SK-N-SH treated with all-trans-retinoic acid at 6 μM for 48 hours (cell line): ENCODE results near the gene TBC1D7.
A peak's percentile ranks its signal among the peaks of the same experiment; 100 is the strongest.

ENCODE experiments used
- ATAC-seq: fragments of 200-7000 bp; cut with Tn5 transposase; 3 replicates; pipeline ENCODE4 v1.9.1; 2020; ENCODE audit warnings: mild to moderate bottlenecking, moderate library complexity
- BACH2 ChIP-seq: fragments of 250-450 bp; sonication (Bioruptor Pico); IDR thresholded peaks from 2 replicates; pipeline ENCODE4 v1.9.0; 2021; ENCODE audit warnings: mild to moderate bottlenecking, borderline replicate concordance
- CREB5 ChIP-seq: fragments of 250-450 bp; sonication (Bioruptor Pico); IDR thresholded peaks from 2 replicates; pipeline ENCODE4 v1.5.1; 2020; ENCODE audit warnings: low read depth, mild to moderate bottlenecking, moderate library complexity
- CSDC2 ChIP-seq: fragments of 250-450 bp; sonication (Bioruptor Pico); IDR thresholded peaks from 2 replicates; pipeline ENCODE4 v1.5.0; 2020; ENCODE audit warnings: mild to moderate bottlenecking, moderate library complexity
- CSRNP3 ChIP-seq: fragments of 250-450 bp; sonication (Bioruptor Pico); IDR thresholded peaks from 2 replicates; pipeline ENCODE4 v1.5.1; 2021; ENCODE audit warnings: mild to moderate bottlenecking, moderate library complexity
- ESRRG ChIP-seq: fragments of 250-450 bp; sonication (Bioruptor Pico); IDR thresholded peaks from 2 replicates; pipeline ENCODE4 v1.6.1; 2021; ENCODE audit warnings: mild to moderate bottlenecking
- ISL1 ChIP-seq: fragments of 250-450 bp; sonication (Bioruptor Pico); IDR thresholded peaks from 2 replicates; pipeline ENCODE4 v2.1.2; 2022; ENCODE audit warnings: mild to moderate bottlenecking, moderate library complexity
- OSR1 ChIP-seq: fragments of 250-450 bp; sonication (Bioruptor Pico); IDR thresholded peaks from 2 replicates; pipeline ENCODE4 v1.8.0; 2022; ENCODE audit warnings: moderate library complexity, mild to moderate bottlenecking, inconsistent platforms
- PATZ1 ChIP-seq: fragments of 250-450 bp; sonication (Bioruptor Pico); IDR thresholded peaks from 2 replicates; pipeline ENCODE4 v1.8.0; 2020; ENCODE audit warnings: mild to moderate bottlenecking, moderate library complexity, borderline replicate concordance
- POU6F1 ChIP-seq: fragments of 250-450 bp; sonication (Bioruptor Pico); IDR thresholded peaks from 2 replicates; pipeline ENCODE4 v1.8.0; 2021; ENCODE audit warnings: low read depth, mild to moderate bottlenecking, moderate library complexity, borderline replicate concordance
- SNAI2 ChIP-seq: fragments of 250-450 bp; sonication (Bioruptor Pico); IDR thresholded peaks from 2 replicates; pipeline ENCODE4 v1.5.0; 2020; ENCODE audit warnings: mild to moderate bottlenecking, moderate library complexity
- TCF4 ChIP-seq: fragments of 250-450 bp; sonication (Bioruptor Pico); IDR thresholded peaks from 2 replicates; pipeline ENCODE4 v1.8.0; 2021; ENCODE audit warnings: mild to moderate bottlenecking, moderate library complexity, borderline replicate concordance
- TOX ChIP-seq: fragments of 250-450 bp; sonication (Bioruptor Pico); IDR thresholded peaks from 2 replicates; pipeline ENCODE4 v1.8.0; 2021; ENCODE audit warnings: mild to moderate bottlenecking, moderate library complexity, borderline replicate concordance
- TSHZ2 ChIP-seq: fragments of 250-450 bp; sonication (Bioruptor Pico); IDR thresholded peaks from 2 replicates; pipeline ENCODE4 v1.5.0; 2020; ENCODE audit warnings: mild to moderate bottlenecking, moderate library complexity
- ZFP3 ChIP-seq: fragments of 250-450 bp; sonication (Bioruptor Pico); IDR thresholded peaks from 2 replicates; pipeline ENCODE4 v1.5.0; 2020; ENCODE audit warnings: mild to moderate bottlenecking, moderate library complexity
- ZFP30 ChIP-seq: fragments of 450-650 bp; formaldehyde crosslinking; IDR thresholded peaks from 2 replicates; pipeline ENCODE4 v1.5.0; 2022; ENCODE audit warnings: mild to moderate bottlenecking, moderate library complexity
- ZNF565 ChIP-seq: fragments of 450-650 bp; formaldehyde crosslinking; conservative IDR thresholded peaks from 2 replicates; pipeline ENCODE4 v1.5.0; 2020; ENCODE audit warnings: low read depth, mild to moderate bottlenecking, moderate library complexity
- ZNF70 ChIP-seq: fragments of 450-650 bp; formaldehyde crosslinking; IDR thresholded peaks from 2 replicates; pipeline ENCODE4 v1.5.0; 2020; ENCODE audit warnings: mild to moderate bottlenecking, moderate library complexity
- ZNF8 ChIP-seq: fragments of 450-650 bp; formaldehyde crosslinking; IDR thresholded peaks from 2 replicates; pipeline ENCODE4 v1.5.0; 2020; ENCODE audit warnings: mild to moderate bottlenecking, moderate library complexity

TBC1D7 gene

GRCh38 chr6:13355999-13356785 is 27.9 kb upstream of the TBC1D7 start (continued):
- TF ChIP-seq TSHZ2 (CRISPR knock-in tag) (no peak), SNAI2 (CRISPR knock-in tag) (no peak), PATZ1 (no peak)

- peak; percentile 97 for ATAC-seq
- peak; percentile 49; the same call in 1 of the 2 replicates for TF ChIP-seq CREB5 (CRISPR knock-in tag)
- TF ChIP-seq TSHZ2 (CRISPR knock-in tag): no peak
- 0 out of 2 replicates have a peak, but pooled peaks have one; percentile 47 for TF ChIP-seq CSDC2 (CRISPR knock-in tag)
- peak; percentile 54 for TF ChIP-seq ISL1 (CRISPR knock-in tag)
Measured at GRCh38 chr6:13355043-13355945, 27.0 kb upstream of the TBC1D7 start.

GRCh38 chr6:13354331-13355042 is 26.1 kb upstream of the TBC1D7 start:
- ATAC-seq: peak; percentile 67
- TF ChIP-seq ESRRG (CRISPR knock-in tag): no peak
- no peak for TF ChIP-seq POU6F1
- TF ChIP-seq ZNF8 (CRISPR knock-in tag): no peak
- TF ChIP-seq SNAI2 (CRISPR knock-in tag): no peak
- TF ChIP-seq ISL1 (CRISPR knock-in tag): no peak
- TF ChIP-seq OSR1 (CRISPR knock-in tag): no peak
- TF ChIP-seq BACH2 (CRISPR knock-in tag): no peak
- TF ChIP-seq ZNF70 (CRISPR knock-in tag): no peak
- no peak for TF ChIP-seq ZNF565
- no peak for TF ChIP-seq PATZ1
- TF ChIP-seq ZFP3 (CRISPR knock-in tag): no peak
- no peak for TF ChIP-seq ZFP30 (CRISPR knock-in tag)
- no peak for TF ChIP-seq TOX (CRISPR knock-in tag)
- TF ChIP-seq CSRNP3 (CRISPR knock-in tag): no peak
- no peak for TF ChIP-seq TCF4 (CRISPR knock-in tag)
- TF ChIP-seq CREB5 (CRISPR knock-in tag): no peak
